Endodermal cell (in vitro differentiated cells): ENCODE data around the gene EMP3. TPM values are rescaled to one million over a fixed set of nuclear protein-coding genes. Genes with fewer than 3 reads are reported as not detected.

Experiments
- DNase-seq: peaks from one replicate; pipeline ENCODE4 v3.0.0-alpha.2; 2017
- H3K27ac ChIP-seq: 2 replicates; pipeline ENCODE4 v1.5.1; 2013; ENCODE audit warnings: mild to moderate bottlenecking, low read depth, low read length, moderate library complexity
- H3K27me3 ChIP-seq: 2 replicates; pipeline ENCODE4 v1.6.1; 2013; ENCODE audit warnings: mild to moderate bottlenecking, low read length, moderate library complexity; ENCODE audit not compliant: insufficient read depth, control insufficient read depth, poor library complexity, severe bottlenecking
- H3K36me3 ChIP-seq: 2 replicates; pipeline ENCODE4 v1.7.0; 2013; ENCODE audit warnings: mild to moderate bottlenecking, low read length, moderate library complexity; ENCODE audit not compliant: control insufficient read depth, insufficient read depth
- H3K4me1 ChIP-seq: one replicate; pipeline ENCODE4 v1.7.0; 2013; ENCODE audit warnings: low read length; ENCODE audit not compliant: control insufficient read depth, insufficient read depth
- H3K4me3 ChIP-seq: 2 replicates; pipeline ENCODE4 v1.5.1; 2013; ENCODE audit warnings: mild to moderate bottlenecking, low read length, moderate library complexity
- H3K9ac ChIP-seq: 2 replicates; pipeline ENCODE4 v1.6.1; 2013; ENCODE audit warnings: mild to moderate bottlenecking, low read length, moderate library complexity; ENCODE audit not compliant: poor library complexity, severe bottlenecking; ENCODE audit errors: extremely low read depth
- H3K9me3 ChIP-seq: 2 replicates; pipeline ENCODE4 v1.6.1; 2013; ENCODE audit warnings: mild to moderate bottlenecking, low read length, moderate library complexity; ENCODE audit not compliant: control insufficient read depth
- H3K27ac Mint-ChIP-seq: 2 replicates; pipeline ENCODE4 v1.8.0; 2020; ENCODE audit warnings: mixed read lengths
- H3K27me3 Mint-ChIP-seq: 2 replicates; pipeline ENCODE4 v1.8.0; 2021; ENCODE audit warnings: mild to moderate bottlenecking, mixed read lengths; ENCODE audit not compliant: insufficient read depth
- H3K36me3 Mint-ChIP-seq: 2 replicates; pipeline ENCODE4 v1.8.0; 2020; ENCODE audit warnings: low read depth, mixed read lengths
- H3K4me1 Mint-ChIP-seq: 2 replicates; pipeline ENCODE4 v1.8.0; 2020; ENCODE audit warnings: mixed read lengths
- H3K4me3 Mint-ChIP-seq: 2 replicates; pipeline ENCODE4 v1.8.0; 2020; ENCODE audit warnings: mild to moderate bottlenecking, moderate library complexity, mixed read lengths
- H3K9me3 Mint-ChIP-seq: 2 replicates; pipeline ENCODE4 v1.8.0; 2020; ENCODE audit warnings: mild to moderate bottlenecking, mixed read lengths
- WGBS, 2 experiments: methylation state at CpG; one replicate each; pipeline versions ENCODE4 v1.1.5 to v1.1.7; 2013; ENCODE audit warnings: missing lambda C conversion rate in 2 of 2, mixed read lengths in 1 of 2; ENCODE audit not compliant: insufficient coverage in 1 of 2, insufficient read length in 1 of 2; 5-methylcytosine and 5-hydroxymethylcytosine counted together
- total RNA-seq, 2 donors: library from RNA; stranded (reverse); fragmentation: NEBNext Ultra II Directional in 1 of 2; extraction: Animal tissue kit (Norgen Biotek cat#: 25700) in 1 of 2; gene quantifications; 2 replicates in 1 of 2; 3 replicates in 1 of 2; pipeline ENCODE4 v1.2.1, GENCODE V29; 2021
- TF ChIP-seq, protein P1 (sequence below): fragments of 200-600 bp; sonication (generic); conservative IDR thresholded peaks from 2 replicates; pipeline ENCODE4 v1.5.0; 2021; ENCODE audit warnings: antibody characterized with exemption, mild to moderate bottlenecking

The EMP3 gene
- total RNA-seq, 2 donors from 2014 or later, result 3.5 TPM

DNA sequence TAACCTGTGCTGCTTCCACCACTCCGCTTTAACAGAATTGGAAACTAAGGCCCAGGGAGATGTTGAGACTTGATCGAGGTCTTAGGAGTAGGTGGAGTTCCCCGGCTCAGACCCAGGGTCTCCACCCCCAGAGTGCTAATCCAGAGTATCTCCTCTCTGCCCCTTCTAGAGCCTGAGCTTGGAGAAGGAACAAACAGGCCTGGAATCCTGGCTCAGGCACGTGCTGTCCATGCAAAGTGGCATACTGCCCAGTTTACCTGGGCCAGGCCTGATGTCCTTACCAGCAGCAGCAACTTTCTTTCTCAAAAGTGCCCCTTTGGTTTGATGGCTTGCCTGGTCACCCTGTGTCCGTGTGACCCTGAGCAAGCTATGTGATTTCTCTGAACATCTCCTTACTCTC lies 42.5 kb downstream of the EMP3 start:
- Histone ChIP-seq H3K27me3 (no peaks in the 10 kb centered on the region), H3K36me3 (no peaks in the 10 kb centered on the region), H3K4me3 (no peak overlapping the region), H3K27ac (no peak overlapping the region), H3K4me1 (no peaks in the 10 kb centered on the region), H3K9ac (no peak overlapping the region), H3K9me3 (no peaks in the 10 kb centered on the region)
- peaks cover 21% of the 10 kb centered on the region for H3K27me3 Mint-ChIP-seq
- TF ChIP-seq, protein P1, sequence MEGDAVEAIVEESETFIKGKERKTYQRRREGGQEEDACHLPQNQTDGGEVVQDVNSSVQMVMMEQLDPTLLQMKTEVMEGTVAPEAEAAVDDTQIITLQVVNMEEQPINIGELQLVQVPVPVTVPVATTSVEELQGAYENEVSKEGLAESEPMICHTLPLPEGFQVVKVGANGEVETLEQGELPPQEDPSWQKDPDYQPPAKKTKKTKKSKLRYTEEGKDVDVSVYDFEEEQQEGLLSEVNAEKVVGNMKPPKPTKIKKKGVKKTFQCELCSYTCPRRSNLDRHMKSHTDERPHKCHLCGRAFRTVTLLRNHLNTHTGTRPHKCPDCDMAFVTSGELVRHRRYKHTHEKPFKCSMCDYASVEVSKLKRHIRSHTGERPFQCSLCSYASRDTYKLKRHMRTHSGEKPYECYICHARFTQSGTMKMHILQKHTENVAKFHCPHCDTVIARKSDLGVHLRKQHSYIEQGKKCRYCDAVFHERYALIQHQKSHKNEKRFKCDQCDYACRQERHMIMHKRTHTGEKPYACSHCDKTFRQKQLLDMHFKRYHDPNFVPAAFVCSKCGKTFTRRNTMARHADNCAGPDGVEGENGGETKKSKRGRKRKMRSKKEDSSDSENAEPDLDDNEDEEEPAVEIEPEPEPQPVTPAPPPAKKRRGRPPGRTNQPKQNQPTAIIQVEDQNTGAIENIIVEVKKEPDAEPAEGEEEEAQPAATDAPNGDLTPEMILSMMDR, result no peak
- no peak overlapping the region for H3K27ac Mint-ChIP-seq
- H3K4me1 Mint-ChIP-seq, result no peaks in the 10 kb centered on the region
- no peaks in the 10 kb centered on the region for H3K9me3 Mint-ChIP-seq
- no peak overlapping the region for H3K4me3 Mint-ChIP-seq
- no peak for DNase-seq
- WGBS, 2 experiments, result 83 to 95% methylated on average over 2 to 5 of the region's 5 CpGs
- no peaks in the 10 kb centered on the region for H3K36me3 Mint-ChIP-seq

DNA sequence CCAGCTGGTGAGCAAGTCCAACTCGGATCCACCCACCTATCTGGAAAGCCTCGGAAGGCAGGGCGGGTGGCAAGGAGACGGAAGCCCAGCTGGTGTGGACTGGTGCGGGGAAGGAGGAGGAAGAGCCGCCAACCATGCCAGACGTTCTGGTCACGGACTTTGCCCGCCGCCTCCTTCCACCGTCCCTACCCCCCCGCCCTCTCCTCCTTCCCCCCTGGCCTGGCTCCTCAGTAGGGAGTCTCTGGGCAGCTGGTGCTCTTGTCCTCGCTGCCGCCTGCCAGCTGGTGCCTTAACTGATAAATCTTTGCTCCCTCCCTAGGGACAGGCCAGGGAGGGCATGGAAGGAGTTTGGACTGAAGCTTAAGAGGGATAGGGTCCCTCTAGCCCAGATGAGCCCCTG lies 43.6 kb downstream of the EMP3 start:
- WGBS, 2 experiments, result 60 to 90% methylated on average over 1 to 14 of the region's 14 CpGs
- H3K27me3 Mint-ChIP-seq, result peaks cover 27% of the 10 kb centered on the region

DNA sequence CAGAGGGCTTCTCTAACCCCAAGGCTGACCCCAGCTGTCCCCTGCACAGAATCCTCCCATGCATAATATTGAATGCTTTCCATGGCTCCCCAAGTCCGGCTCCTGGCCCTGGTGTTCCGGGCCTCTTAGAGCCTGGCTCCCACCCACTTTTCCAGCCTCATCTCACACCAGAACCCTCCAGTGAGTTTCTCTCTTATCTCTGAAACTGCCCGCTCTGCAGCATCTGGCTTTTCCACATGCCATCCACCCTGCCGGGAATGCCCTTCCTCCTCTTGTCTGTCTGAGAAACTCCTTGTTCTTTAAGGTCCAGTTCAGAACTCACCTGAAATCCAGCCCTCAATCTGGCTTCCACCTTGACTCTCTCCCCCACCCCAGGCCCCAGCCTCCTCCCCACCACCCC lies 45.6 kb downstream of the EMP3 start:
- Mint-ChIP-seq H3K27me3 (peaks cover 34% of the 10 kb centered on the region), H3K9me3 (no peaks in the 10 kb centered on the region), H3K27ac (no peak overlapping the region), H3K36me3 (no peaks in the 10 kb centered on the region), H3K4me3 (no peak overlapping the region), H3K4me1 (no peaks in the 10 kb centered on the region)
- H3K4me1 ChIP-seq, result no peaks in the 10 kb centered on the region
- WGBS, 2 experiments, result 77 to 79% methylated on average over 3 to 4 of the region's 4 CpGs
- no peak for DNase-seq
- no peak overlapping the region for H3K9ac ChIP-seq
- H3K36me3 ChIP-seq, result no peaks in the 10 kb centered on the region
- H3K9me3 ChIP-seq, result no peaks in the 10 kb centered on the region
- H3K4me3 ChIP-seq, result no peak overlapping the region
- TF ChIP-seq, protein P1, result no peak
- no peak overlapping the region for H3K27ac ChIP-seq
- no peaks in the 10 kb centered on the region for H3K27me3 ChIP-seq

More for the DNA sequence above, 43.6 kb downstream of the EMP3 start:
- Mint-ChIP-seq H3K4me3 (no peak overlapping the region), H3K27ac (no peak overlapping the region), H3K9me3 (no peaks in the 10 kb centered on the region), H3K36me3 (no peaks in the 10 kb centered on the region), H3K4me1 (no peaks in the 10 kb centered on the region)
- TF ChIP-seq, protein P1, result no peak
- Histone ChIP-seq H3K9ac (no peak overlapping the region), H3K36me3 (no peaks in the 10 kb centered on the region), H3K27me3 (no peaks in the 10 kb centered on the region), H3K4me3 (no peak overlapping the region), H3K27ac (no peak overlapping the region), H3K9me3 (no peaks in the 10 kb centered on the region), H3K4me1 (no peaks in the 10 kb centered on the region)
- no peak for DNase-seq
